HepG2 (cell line): Measurements from ENCODE around the gene OAS1.
"Not testable (repeated sequence)": the region's sequence is repeated elsewhere in the genome, so short reads cannot be mapped to it uniquely, and the experiment has no call there.

ENCODE experiments used
- CBFB ChIP-seq: sonication (generic); formaldehyde crosslinking; IDR thresholded peaks from 2 replicates; pipeline ENCODE4 v1.4.0; 2020; ENCODE audit warnings: missing genetic modification reagents
- POLR2A ChIP-seq, 2 experiments: IDR thresholded peaks; 2 replicates each; pipeline ENCODE4 v1.6.1; 2011; ENCODE audit warnings: low read depth in 2 of 2, low read length in 2 of 2, mild to moderate bottlenecking in 1 of 2, moderate library complexity in 1 of 2; ENCODE audit not compliant: insufficient read depth in 1 of 2

- not testable (repeated sequence) for TF ChIP-seq POLR2A (IDR thresholded peaks at IDR 0.05; ENCODE audit: insufficient read depth in 1 of 2, low read depth in 2 of 2, low read length in 2 of 2); CBFB (CRISPR knock-in tag)
Observed at GRCh38 chr12:112957125-112957524, 50.4 kb downstream of the OAS1 start.
